Stimulated activated CD4-positive, alpha-beta T cell treated with anti-CD3 and anti-CD28 coated beads, Interleukin-4, amount 100 ng/mL, for 1 hour (primary cell): Measurements from ENCODE around the gene AGAP1.

Experiments
- DNase-seq: peaks from one replicate; pipeline ENCODE4 v3.0.0-alpha.2; 2020

Gene AGAP1

GRCh38 chr2:235493775-235494715, at the start of gene AGAP1:
Gene AGAP1, plus strand, starts transcription at chr2:235494043.
- peak; percentile 30 for DNase-seq

GRCh38 chr2:235444101-235444597, 49.7 kb upstream of the AGAP1 start:
- DNase-seq: no peak

- no peak for DNase-seq
Measured at GRCh38 chr2:235445116-235445515, 48.7 kb upstream of the AGAP1 start.

GRCh38 chr2:235446082-235446481, 47.8 kb upstream of the AGAP1 start:
- DNase-seq: no peak

GRCh38 chr2:235447210-235447609, 46.6 kb upstream of the AGAP1 start:
- no peak for DNase-seq

GRCh38 chr2:235449568-235449967, 44.3 kb upstream of the AGAP1 start:
- DNase-seq: no peak

GRCh38 chr2:235453605-235454151, 40.2 kb upstream of the AGAP1 start:
- no peak for DNase-seq

- DNase-seq: no peak
Measured at GRCh38 chr2:235458839-235459273, 35.0 kb upstream of the AGAP1 start.

GRCh38 chr2:235460548-235461047, 33.2 kb upstream of the AGAP1 start:
- no peak for DNase-seq

- no peak for DNase-seq
Measured at GRCh38 chr2:235461763-235462414, 32.0 kb upstream of the AGAP1 start.

GRCh38 chr2:235462415-235462790, 31.4 kb upstream of the AGAP1 start:
- DNase-seq: no peak

GRCh38 chr2:235463893-235464292, 29.9 kb upstream of the AGAP1 start:
- DNase-seq: no peak

- no peak for DNase-seq
Measured at GRCh38 chr2:235467588-235467987, 26.3 kb upstream of the AGAP1 start.

GRCh38 chr2:235468978-235469655, 24.7 kb upstream of the AGAP1 start:
- DNase-seq: no peak

- no peak for DNase-seq
Measured at GRCh38 chr2:235471186-235471747, 22.6 kb upstream of the AGAP1 start.

- DNase-seq: no peak
Measured at GRCh38 chr2:235472443-235472842, 21.4 kb upstream of the AGAP1 start.

- no peak for DNase-seq
Measured at GRCh38 chr2:235478609-235479008, 15.2 kb upstream of the AGAP1 start.

- no peak for DNase-seq
Measured at GRCh38 chr2:235479604-235480003, 14.2 kb upstream of the AGAP1 start.

- no peak for DNase-seq
Measured at GRCh38 chr2:235480614-235481013, 13.2 kb upstream of the AGAP1 start.

GRCh38 chr2:235483313-235483712, 10.5 kb upstream of the AGAP1 start:
- no peak for DNase-seq

GRCh38 chr2:235485362-235485761, 8.5 kb upstream of the AGAP1 start:
- no peak for DNase-seq

- DNase-seq: no peak
Measured at GRCh38 chr2:235486729-235487128, 7.1 kb upstream of the AGAP1 start.

GRCh38 chr2:235489897-235490296, 3.9 kb upstream of the AGAP1 start:
- DNase-seq: no peak
